SK-N-SH treated with all-trans-retinoic acid at 6 μM for 48 hours (cell line): Measurements from ENCODE around the gene OCIAD2.

ENCODE experiments used
- ATAC-seq: fragments of 200-7000 bp; cut with Tn5 transposase; 3 replicates; pipeline ENCODE4 v1.9.1; 2020; ENCODE audit warnings: mild to moderate bottlenecking, moderate library complexity
- ARNTL ChIP-seq: fragments of 450-650 bp; formaldehyde crosslinking; IDR thresholded peaks from 2 replicates; pipeline ENCODE4 v1.5.0; 2020; ENCODE audit warnings: low read depth, mild to moderate bottlenecking, moderate library complexity, borderline replicate concordance
- BACH2 ChIP-seq: fragments of 250-450 bp; sonication (Bioruptor Pico); IDR thresholded peaks from 2 replicates; pipeline ENCODE4 v1.9.0; 2021; ENCODE audit warnings: mild to moderate bottlenecking, borderline replicate concordance
- CSDC2 ChIP-seq: fragments of 250-450 bp; sonication (Bioruptor Pico); IDR thresholded peaks from 2 replicates; pipeline ENCODE4 v1.5.0; 2020; ENCODE audit warnings: mild to moderate bottlenecking, moderate library complexity
- ESRRG ChIP-seq: fragments of 250-450 bp; sonication (Bioruptor Pico); IDR thresholded peaks from 2 replicates; pipeline ENCODE4 v1.6.1; 2021; ENCODE audit warnings: mild to moderate bottlenecking
- GLIS3 ChIP-seq: fragments of 250-450 bp; sonication (Bioruptor Pico); IDR thresholded peaks from 2 replicates; pipeline ENCODE4 v1.5.0; 2020; ENCODE audit warnings: mild to moderate bottlenecking, moderate library complexity
- ISL1 ChIP-seq: fragments of 250-450 bp; sonication (Bioruptor Pico); IDR thresholded peaks from 2 replicates; pipeline ENCODE4 v2.1.2; 2022; ENCODE audit warnings: mild to moderate bottlenecking, moderate library complexity
- OSR1 ChIP-seq: fragments of 250-450 bp; sonication (Bioruptor Pico); IDR thresholded peaks from 2 replicates; pipeline ENCODE4 v1.8.0; 2022; ENCODE audit warnings: moderate library complexity, mild to moderate bottlenecking, inconsistent platforms
- PPARA ChIP-seq: fragments of 250-450 bp; sonication (Bioruptor Pico); IDR thresholded peaks from 2 replicates; pipeline ENCODE4 v1.5.0; 2020; ENCODE audit warnings: mild to moderate bottlenecking, borderline replicate concordance
- SNAI2 ChIP-seq: fragments of 250-450 bp; sonication (Bioruptor Pico); IDR thresholded peaks from 2 replicates; pipeline ENCODE4 v1.5.0; 2020; ENCODE audit warnings: mild to moderate bottlenecking, moderate library complexity
- TCF4 ChIP-seq: fragments of 250-450 bp; sonication (Bioruptor Pico); IDR thresholded peaks from 2 replicates; pipeline ENCODE4 v1.8.0; 2021; ENCODE audit warnings: mild to moderate bottlenecking, moderate library complexity, borderline replicate concordance
- TOX ChIP-seq: fragments of 250-450 bp; sonication (Bioruptor Pico); IDR thresholded peaks from 2 replicates; pipeline ENCODE4 v1.8.0; 2021; ENCODE audit warnings: mild to moderate bottlenecking, moderate library complexity, borderline replicate concordance
- ZC3H10 ChIP-seq: fragments of 250-450 bp; sonication (Bioruptor Pico); IDR thresholded peaks from 2 replicates; pipeline ENCODE4 v1.5.1; 2021; ENCODE audit warnings: mild to moderate bottlenecking, moderate library complexity
- ZFP3 ChIP-seq: fragments of 250-450 bp; sonication (Bioruptor Pico); IDR thresholded peaks from 2 replicates; pipeline ENCODE4 v1.5.0; 2020; ENCODE audit warnings: mild to moderate bottlenecking, moderate library complexity
- ZNF565 ChIP-seq: fragments of 450-650 bp; formaldehyde crosslinking; conservative IDR thresholded peaks from 2 replicates; pipeline ENCODE4 v1.5.0; 2020; ENCODE audit warnings: low read depth, mild to moderate bottlenecking, moderate library complexity
- ZNF70 ChIP-seq: fragments of 450-650 bp; formaldehyde crosslinking; IDR thresholded peaks from 2 replicates; pipeline ENCODE4 v1.5.0; 2020; ENCODE audit warnings: mild to moderate bottlenecking, moderate library complexity
- ZNF8 ChIP-seq: fragments of 450-650 bp; formaldehyde crosslinking; IDR thresholded peaks from 2 replicates; pipeline ENCODE4 v1.5.0; 2020; ENCODE audit warnings: mild to moderate bottlenecking, moderate library complexity
- TF ChIP-seq, protein P1 (sequence below): fragments of 250-450 bp; sonication (Bioruptor Pico); IDR thresholded peaks from 2 replicates; pipeline ENCODE4 v1.8.0; 2021; ENCODE audit warnings: low read depth, mild to moderate bottlenecking, moderate library complexity, borderline replicate concordance
- TF ChIP-seq, protein P2 (sequence below): fragments of 250-450 bp; sonication (Bioruptor Pico); IDR thresholded peaks from 2 replicates; pipeline ENCODE4 v1.5.0; 2020; ENCODE audit warnings: mild to moderate bottlenecking, moderate library complexity
- TF ChIP-seq, protein P3 (sequence below): fragments of 250-450 bp; sonication (Bioruptor Pico); IDR thresholded peaks from 2 replicates; pipeline ENCODE4 v1.8.0; 2020; ENCODE audit warnings: mild to moderate bottlenecking, moderate library complexity, borderline replicate concordance
- TF ChIP-seq, protein P4 (sequence below): fragments of 250-450 bp; sonication (Bioruptor Pico); IDR thresholded peaks from 2 replicates; pipeline ENCODE4 v1.5.1; 2021; ENCODE audit warnings: mild to moderate bottlenecking, moderate library complexity

The OCIAD2 gene

DNA sequence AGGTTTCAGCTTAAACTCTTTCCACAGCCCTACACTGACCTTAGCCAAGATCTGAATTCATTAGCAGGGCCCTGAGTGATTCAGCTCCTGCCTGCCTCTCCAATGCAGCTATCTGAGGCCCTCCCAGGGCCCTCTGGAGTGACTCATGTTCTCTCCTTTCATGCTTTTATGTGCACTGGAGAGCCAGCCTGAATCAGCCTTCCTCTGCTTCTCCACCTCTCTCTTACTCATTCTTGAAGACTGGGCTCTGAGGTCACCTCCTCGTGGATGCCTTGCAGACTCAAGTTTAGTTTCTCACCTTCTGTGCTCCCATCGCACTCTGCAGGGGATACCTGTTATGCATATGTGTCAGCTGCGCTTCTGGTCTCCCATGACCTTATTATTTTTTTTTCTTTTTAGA lies 3.1 kb upstream of the OCIAD2 start:
- peak; percentile 87 for ATAC-seq

DNA sequence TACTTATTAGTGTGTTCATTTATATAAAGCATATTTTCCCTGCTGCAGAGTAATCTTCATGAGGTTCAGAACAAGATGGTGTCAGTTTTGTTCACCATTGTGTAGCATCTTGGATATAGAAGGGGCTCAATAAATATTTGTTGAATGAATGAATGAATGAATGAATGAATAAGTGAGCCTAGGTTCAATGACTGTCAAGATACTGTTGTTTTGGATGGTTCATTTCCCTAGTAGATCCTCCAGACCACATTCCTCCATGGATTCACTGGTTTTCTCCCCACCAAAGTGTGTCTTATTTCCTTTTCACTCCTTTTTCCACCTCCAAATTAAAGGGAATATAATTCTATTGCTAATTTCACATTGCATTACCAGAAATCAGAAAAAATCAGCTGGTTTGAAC lies 2.1 kb upstream of the OCIAD2 start:
- no peak for ATAC-seq
- TF ChIP-seq ZNF70 (no peak), ARNTL (CRISPR knock-in tag) (no peak)

More for the DNA sequence above, 3.1 kb upstream of the OCIAD2 start:
- TF ChIP-seq ISL1 (CRISPR knock-in tag) (peak; percentile 38; the same call in 1 of the 2 replicates), ZNF565 (CRISPR knock-in tag) (no peak), CSDC2 (CRISPR knock-in tag) (0 out of 2 replicates have a peak, but pooled peaks have one; percentile 20)

DNA sequence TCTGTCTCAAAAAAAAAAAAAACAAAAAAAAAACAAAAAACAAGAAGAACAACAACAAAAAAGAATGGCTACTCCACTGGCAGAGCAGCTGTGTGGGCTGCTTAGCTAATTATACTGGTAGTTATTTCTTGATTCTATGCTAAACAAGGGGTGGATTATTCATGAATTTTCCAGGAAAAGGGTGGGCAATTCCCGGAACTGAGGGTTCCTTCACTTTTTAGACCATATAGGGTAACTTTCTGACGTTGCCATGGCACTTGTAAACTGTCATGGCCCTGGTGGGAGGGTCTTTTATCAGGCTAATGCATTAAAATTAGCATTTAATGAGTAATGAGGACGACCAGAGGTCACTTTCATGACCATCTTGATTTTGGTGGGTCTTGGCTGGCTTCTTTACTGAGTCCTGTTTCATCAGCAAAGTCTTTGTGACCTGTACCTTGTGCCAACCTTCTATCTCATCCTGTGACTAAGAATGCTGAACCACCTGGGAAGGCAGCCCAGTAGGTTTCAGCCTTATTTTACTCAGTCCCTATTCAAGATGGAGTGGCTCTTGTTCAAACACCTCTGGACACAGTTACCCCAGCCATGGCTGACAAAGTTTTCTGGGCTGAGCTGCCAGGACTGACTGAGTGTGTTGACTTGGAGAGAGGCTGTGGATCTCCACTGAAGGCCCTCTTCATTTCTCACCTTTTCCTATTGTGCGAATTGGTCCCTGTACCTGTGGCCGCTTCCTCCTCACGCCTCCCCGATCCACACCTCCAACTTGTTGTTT lies 1.3 kb upstream of the OCIAD2 start:
- TF ChIP-seq PPARA (CRISPR knock-in tag) (no peak), ZFP3 (no peak), OSR1 (CRISPR knock-in tag) (no peak), TOX (CRISPR knock-in tag) (no peak), GLIS3 (no peak), BACH2 (CRISPR knock-in tag) (no peak), ARNTL (CRISPR knock-in tag) (no peak), SNAI2 (CRISPR knock-in tag) (no peak), ZNF565 (CRISPR knock-in tag) (no peak), ISL1 (CRISPR knock-in tag) (no peak), ZNF8 (CRISPR knock-in tag) (no peak)
- TF ChIP-seq, protein P1, sequence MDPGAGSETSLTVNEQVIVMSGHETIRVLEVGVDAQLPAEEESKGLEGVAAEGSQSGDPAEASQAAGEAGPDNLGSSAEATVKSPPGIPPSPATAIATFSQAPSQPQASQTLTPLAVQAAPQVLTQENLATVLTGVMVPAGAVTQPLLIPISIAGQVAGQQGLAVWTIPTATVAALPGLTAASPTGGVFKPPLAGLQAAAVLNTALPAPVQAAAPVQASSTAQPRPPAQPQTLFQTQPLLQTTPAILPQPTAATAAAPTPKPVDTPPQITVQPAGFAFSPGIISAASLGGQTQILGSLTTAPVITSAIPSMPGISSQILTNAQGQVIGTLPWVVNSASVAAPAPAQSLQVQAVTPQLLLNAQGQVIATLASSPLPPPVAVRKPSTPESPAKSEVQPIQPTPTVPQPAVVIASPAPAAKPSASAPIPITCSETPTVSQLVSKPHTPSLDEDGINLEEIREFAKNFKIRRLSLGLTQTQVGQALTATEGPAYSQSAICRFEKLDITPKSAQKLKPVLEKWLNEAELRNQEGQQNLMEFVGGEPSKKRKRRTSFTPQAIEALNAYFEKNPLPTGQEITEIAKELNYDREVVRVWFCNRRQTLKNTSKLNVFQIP (CRISPR knock-in tag), result no peak
- TF ChIP-seq, protein P2, sequence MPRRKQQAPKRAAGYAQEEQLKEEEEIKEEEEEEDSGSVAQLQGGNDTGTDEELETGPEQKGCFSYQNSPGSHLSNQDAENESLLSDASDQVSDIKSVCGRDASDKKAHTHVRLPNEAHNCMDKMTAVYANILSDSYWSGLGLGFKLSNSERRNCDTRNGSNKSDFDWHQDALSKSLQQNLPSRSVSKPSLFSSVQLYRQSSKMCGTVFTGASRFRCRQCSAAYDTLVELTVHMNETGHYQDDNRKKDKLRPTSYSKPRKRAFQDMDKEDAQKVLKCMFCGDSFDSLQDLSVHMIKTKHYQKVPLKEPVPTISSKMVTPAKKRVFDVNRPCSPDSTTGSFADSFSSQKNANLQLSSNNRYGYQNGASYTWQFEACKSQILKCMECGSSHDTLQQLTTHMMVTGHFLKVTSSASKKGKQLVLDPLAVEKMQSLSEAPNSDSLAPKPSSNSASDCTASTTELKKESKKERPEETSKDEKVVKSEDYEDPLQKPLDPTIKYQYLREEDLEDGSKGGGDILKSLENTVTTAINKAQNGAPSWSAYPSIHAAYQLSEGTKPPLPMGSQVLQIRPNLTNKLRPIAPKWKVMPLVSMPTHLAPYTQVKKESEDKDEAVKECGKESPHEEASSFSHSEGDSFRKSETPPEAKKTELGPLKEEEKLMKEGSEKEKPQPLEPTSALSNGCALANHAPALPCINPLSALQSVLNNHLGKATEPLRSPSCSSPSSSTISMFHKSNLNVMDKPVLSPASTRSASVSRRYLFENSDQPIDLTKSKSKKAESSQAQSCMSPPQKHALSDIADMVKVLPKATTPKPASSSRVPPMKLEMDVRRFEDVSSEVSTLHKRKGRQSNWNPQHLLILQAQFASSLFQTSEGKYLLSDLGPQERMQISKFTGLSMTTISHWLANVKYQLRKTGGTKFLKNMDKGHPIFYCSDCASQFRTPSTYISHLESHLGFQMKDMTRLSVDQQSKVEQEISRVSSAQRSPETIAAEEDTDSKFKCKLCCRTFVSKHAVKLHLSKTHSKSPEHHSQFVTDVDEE, result no peak
- TF ChIP-seq, protein P3, sequence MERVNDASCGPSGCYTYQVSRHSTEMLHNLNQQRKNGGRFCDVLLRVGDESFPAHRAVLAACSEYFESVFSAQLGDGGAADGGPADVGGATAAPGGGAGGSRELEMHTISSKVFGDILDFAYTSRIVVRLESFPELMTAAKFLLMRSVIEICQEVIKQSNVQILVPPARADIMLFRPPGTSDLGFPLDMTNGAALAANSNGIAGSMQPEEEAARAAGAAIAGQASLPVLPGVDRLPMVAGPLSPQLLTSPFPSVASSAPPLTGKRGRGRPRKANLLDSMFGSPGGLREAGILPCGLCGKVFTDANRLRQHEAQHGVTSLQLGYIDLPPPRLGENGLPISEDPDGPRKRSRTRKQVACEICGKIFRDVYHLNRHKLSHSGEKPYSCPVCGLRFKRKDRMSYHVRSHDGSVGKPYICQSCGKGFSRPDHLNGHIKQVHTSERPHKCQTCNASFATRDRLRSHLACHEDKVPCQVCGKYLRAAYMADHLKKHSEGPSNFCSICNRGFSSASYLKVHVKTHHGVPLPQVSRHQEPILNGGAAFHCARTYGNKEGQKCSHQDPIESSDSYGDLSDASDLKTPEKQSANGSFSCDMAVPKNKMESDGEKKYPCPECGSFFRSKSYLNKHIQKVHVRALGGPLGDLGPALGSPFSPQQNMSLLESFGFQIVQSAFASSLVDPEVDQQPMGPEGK (CRISPR knock-in tag), result no peak
- ATAC-seq, result no peak

DNA sequence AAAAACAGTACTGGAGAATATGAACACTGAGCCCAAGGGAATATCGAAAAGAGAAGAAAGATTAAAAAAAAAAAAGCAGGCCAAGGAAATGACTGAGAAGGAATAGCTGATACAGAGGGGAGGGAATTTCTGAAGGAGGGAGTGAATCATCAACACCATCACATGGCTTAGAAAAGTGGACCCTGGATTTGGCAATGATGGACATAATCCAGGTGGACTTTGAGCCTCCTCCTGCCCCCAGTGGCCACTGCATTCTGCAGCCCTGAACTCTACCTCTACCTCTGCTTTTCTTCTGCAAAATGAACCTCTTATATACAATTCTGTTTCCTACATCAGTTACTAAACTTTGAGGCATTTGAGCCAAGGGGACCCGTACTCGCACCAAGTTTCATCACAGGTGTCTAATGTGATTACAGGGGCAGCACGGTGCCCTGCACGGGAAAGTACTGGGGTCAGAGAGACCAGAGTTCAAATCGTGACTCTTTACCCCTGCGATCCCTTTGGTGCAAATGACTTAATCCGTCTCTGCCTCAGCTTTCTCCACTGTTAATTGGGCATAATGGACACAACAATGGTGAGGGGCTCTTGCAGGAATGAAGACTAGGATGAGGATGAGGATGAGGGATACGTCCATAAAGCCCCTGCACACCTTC lies 1.1 kb downstream of the OCIAD2 start:
- peak; percentile 9; the same call in 2 of the 3 replicates for ATAC-seq
- TF ChIP-seq ARNTL (CRISPR knock-in tag) (no peak), GLIS3 (no peak), ZNF565 (CRISPR knock-in tag) (no peak), PPARA (CRISPR knock-in tag) (no peak), ZNF70 (no peak), CSDC2 (CRISPR knock-in tag) (no peak), TCF4 (CRISPR knock-in tag) (no peak), ZC3H10 (CRISPR knock-in tag) (no peak), ZNF8 (CRISPR knock-in tag) (no peak), ESRRG (CRISPR knock-in tag) (no peak), TOX (CRISPR knock-in tag) (no peak)
- TF ChIP-seq, protein P4, sequence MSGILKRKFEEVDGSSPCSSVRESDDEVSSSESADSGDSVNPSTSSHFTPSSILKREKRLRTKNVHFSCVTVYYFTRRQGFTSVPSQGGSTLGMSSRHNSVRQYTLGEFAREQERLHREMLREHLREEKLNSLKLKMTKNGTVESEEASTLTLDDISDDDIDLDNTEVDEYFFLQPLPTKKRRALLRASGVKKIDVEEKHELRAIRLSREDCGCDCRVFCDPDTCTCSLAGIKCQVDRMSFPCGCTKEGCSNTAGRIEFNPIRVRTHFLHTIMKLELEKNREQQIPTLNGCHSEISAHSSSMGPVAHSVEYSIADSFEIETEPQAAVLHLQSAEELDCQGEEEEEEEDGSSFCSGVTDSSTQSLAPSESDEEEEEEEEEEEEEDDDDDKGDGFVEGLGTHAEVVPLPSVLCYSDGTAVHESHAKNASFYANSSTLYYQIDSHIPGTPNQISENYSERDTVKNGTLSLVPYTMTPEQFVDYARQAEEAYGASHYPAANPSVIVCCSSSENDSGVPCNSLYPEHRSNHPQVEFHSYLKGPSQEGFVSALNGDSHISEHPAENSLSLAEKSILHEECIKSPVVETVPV (CRISPR knock-in tag), result no peak
- TF ChIP-seq, protein P1 (CRISPR knock-in tag), result no peak
- TF ChIP-seq, protein P2, result no peak
